Brain pericyte (primary cell): ENCODE results near the gene ANKRD6.

ENCODE experiments used
- DNase-seq: peaks from one replicate; pipeline ENCODE4 v3.0.0-alpha.2; 2012; ENCODE audit warnings: low read depth, low spot score

ANKRD6 gene

GRCh38 chr6:89413006-89413400 lies 19.9 kb upstream of the ANKRD6 start:
- DNase-seq: no peak

GRCh38 chr6:89414215-89414614 lies 18.7 kb upstream of the ANKRD6 start:
- no peak for DNase-seq

- DNase-seq: no peak
These were observed 17.8 kb upstream of the ANKRD6 start for GRCh38 chr6:89415185-89415584.

GRCh38 chr6:89416796-89417195 lies 16.2 kb upstream of the ANKRD6 start:
- no peak for DNase-seq

GRCh38 chr6:89430201-89430962 lies 2.6 kb upstream of the ANKRD6 start:
- DNase-seq: no peak

- DNase-seq: no peak
These were observed 549 bp downstream of the ANKRD6 start for GRCh38 chr6:89433252-89434149.

GRCh38 chr6:89434150-89434499 lies 1.2 kb downstream of the ANKRD6 start:
- DNase-seq: no peak

GRCh38 chr6:89434954-89435353 lies 2.0 kb downstream of the ANKRD6 start:
- no peak for DNase-seq

- DNase-seq: no peak
These were observed 3.3 kb downstream of the ANKRD6 start for GRCh38 chr6:89436226-89436625.

- no peak for DNase-seq
These were observed 5.3 kb downstream of the ANKRD6 start for GRCh38 chr6:89438248-89438647.

GRCh38 chr6:89439014-89439413 lies 6.1 kb downstream of the ANKRD6 start:
- DNase-seq: no peak

GRCh38 chr6:89440200-89440599 lies 7.2 kb downstream of the ANKRD6 start:
- no peak for DNase-seq

- no peak for DNase-seq
These were observed 10.7 kb downstream of the ANKRD6 start for GRCh38 chr6:89443658-89444057.

- DNase-seq: no peak
These were observed 16.2 kb downstream of the ANKRD6 start for GRCh38 chr6:89449193-89449592.

- DNase-seq: no peak
These were observed 19.3 kb downstream of the ANKRD6 start for GRCh38 chr6:89452281-89452680.

GRCh38 chr6:89454300-89454699 lies 21.3 kb downstream of the ANKRD6 start:
- no peak for DNase-seq

GRCh38 chr6:89458704-89459103 lies 25.8 kb downstream of the ANKRD6 start:
- no peak for DNase-seq

GRCh38 chr6:89459501-89459900 lies 26.5 kb downstream of the ANKRD6 start:
- no peak for DNase-seq

- no peak for DNase-seq
These were observed 27.8 kb downstream of the ANKRD6 start for GRCh38 chr6:89460713-89461112.

GRCh38 chr6:89462503-89462902 lies 29.6 kb downstream of the ANKRD6 start:
- no peak for DNase-seq

- DNase-seq: no peak
These were observed 31.3 kb downstream of the ANKRD6 start for GRCh38 chr6:89464295-89464694.

GRCh38 chr6:89467437-89467836 lies 34.5 kb downstream of the ANKRD6 start:
- DNase-seq: no peak

GRCh38 chr6:89468998-89469397 lies 36.0 kb downstream of the ANKRD6 start:
- no peak for DNase-seq
